Cardiac fibroblast (primary cell): Measurements from ENCODE around the gene HOXA4.

ENCODE experiments used
- DNase-seq, 2 donors: peaks; one replicate each; pipeline versions ENCODE4 v3.0.0 to v3.0.0-alpha.2; 2010; ENCODE audit warnings: low read depth in 2 of 2
- H3K4me3 ChIP-seq, 2 donors: replicated peaks in 1 of 2; 1 replicate in 1 of 2; 2 replicates in 1 of 2; pipeline ENCODE4 v1.5.1; 2011; ENCODE audit warnings: low read depth in 2 of 2, low read length in 2 of 2, mild to moderate bottlenecking in 2 of 2, moderate library complexity in 1 of 2
- TF ChIP-seq, protein P1 (sequence below): IDR thresholded peaks from one replicate; pipeline ENCODE4 v1.5.1; 2011; ENCODE audit warnings: low read depth, mild to moderate bottlenecking, low read length, inconsistent platforms

The HOXA4 gene

DNA sequence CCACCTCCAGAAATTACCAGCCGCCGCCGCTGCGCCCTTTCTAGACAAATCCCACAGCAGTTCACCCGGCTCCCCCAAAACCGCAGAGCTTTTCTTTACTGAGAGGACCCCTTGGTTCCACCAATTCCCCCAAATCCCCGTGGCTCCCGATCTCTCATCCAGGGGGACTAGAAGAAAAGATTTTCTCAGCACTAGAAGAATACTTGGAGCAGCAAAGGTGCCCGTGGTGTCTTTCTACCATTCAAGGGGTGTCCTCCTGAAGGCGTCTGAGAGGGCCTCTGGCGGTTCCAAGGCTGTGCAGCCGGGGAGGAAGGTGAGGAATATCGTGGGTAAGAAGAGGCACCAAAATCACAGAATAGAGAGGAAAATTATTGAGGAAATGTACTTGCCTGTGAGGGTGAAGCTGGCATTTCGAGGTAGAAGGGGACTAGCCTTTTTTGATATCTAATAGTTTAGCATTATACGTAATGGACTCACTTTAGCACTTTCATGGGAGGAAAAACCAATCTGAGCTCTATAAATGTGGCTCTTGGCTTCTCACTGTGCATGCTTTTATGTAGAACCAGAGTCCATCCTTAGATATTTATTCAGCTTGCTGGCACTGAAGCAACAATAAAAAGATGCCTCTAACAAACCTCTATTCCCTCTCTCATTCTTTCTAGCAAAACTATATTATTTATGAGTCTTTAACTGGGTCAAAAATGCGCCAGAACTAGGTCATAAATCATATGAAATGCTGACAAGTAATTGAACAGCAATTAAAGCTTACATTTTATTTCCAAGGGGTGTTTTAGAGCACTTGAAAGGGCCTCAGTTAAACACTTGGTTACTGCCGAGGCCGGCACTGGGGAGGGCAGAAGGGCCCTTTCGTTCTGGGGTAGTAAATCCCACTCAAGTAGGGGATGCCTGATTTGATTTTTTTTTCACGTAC is 14.3 kb downstream of the HOXA4 start:
- no peak for DNase-seq
- TF ChIP-seq, protein P1, sequence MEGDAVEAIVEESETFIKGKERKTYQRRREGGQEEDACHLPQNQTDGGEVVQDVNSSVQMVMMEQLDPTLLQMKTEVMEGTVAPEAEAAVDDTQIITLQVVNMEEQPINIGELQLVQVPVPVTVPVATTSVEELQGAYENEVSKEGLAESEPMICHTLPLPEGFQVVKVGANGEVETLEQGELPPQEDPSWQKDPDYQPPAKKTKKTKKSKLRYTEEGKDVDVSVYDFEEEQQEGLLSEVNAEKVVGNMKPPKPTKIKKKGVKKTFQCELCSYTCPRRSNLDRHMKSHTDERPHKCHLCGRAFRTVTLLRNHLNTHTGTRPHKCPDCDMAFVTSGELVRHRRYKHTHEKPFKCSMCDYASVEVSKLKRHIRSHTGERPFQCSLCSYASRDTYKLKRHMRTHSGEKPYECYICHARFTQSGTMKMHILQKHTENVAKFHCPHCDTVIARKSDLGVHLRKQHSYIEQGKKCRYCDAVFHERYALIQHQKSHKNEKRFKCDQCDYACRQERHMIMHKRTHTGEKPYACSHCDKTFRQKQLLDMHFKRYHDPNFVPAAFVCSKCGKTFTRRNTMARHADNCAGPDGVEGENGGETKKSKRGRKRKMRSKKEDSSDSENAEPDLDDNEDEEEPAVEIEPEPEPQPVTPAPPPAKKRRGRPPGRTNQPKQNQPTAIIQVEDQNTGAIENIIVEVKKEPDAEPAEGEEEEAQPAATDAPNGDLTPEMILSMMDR, result no peak
- no peak overlapping the region for H3K4me3 ChIP-seq

DNA sequence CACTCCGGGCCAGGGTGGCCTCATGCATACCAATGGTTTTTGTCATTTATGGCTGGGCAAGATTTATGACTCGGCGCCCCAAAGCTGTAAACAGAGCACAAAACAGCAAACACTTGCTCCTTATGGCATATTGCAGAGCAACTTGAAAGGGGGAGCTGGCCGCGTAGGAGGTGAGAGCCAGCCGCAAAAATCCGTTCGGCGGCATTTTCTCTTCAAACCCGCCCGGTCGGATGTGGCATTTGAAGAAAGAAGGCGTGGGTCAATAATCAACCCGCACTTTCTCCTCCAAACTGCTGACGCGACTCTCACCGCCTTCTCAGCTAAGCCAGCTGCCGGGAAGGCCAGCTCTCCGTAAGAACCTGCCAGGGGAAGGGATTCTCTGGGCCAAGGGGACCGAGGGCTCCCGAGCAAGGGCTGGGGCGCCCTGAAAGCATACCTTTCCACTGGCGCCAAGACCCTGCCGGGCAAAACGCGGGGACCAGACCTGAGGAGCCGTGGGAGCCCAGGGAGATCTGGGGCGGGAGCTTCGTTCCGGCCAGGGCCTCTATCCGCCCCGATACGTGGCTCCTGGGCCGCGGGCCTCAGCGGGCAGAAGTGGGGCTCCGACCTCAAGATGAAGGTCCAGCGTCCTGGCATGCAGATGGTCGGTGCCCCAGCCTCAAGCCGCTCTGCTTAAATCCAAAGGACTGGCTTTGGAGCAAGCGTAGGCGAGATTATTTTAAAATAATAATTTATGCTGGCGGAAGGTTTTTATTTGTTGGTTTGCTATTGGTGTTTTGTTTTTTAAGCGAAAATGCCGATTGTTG is 15.1 kb downstream of the HOXA4 start:
- TF ChIP-seq, protein P1, result no peak
- DNase-seq, result no peak
- H3K4me3 ChIP-seq, result peak overlapping the region in 1 of 2 donors; percentile 8

DNA sequence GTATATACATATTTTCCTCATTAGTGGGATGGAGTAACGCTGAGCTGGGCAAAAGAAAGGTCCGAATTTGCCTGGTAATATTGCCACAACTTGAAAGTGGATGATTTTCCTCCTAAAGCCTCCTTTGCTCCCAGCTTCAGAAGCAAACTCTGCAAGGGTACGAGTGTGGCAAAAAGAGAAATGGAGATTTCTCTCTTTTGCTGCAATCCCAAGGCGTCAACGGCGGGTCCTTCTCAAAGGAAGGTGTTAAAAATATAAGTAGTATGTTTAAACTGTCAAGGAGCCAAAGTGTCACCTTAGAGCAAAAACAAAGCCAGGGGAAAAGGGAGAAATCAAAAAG is 15.7 kb downstream of the HOXA4 start:
- TF ChIP-seq, protein P1, result no peak
- H3K4me3 ChIP-seq, result no peak overlapping the region

DNA sequence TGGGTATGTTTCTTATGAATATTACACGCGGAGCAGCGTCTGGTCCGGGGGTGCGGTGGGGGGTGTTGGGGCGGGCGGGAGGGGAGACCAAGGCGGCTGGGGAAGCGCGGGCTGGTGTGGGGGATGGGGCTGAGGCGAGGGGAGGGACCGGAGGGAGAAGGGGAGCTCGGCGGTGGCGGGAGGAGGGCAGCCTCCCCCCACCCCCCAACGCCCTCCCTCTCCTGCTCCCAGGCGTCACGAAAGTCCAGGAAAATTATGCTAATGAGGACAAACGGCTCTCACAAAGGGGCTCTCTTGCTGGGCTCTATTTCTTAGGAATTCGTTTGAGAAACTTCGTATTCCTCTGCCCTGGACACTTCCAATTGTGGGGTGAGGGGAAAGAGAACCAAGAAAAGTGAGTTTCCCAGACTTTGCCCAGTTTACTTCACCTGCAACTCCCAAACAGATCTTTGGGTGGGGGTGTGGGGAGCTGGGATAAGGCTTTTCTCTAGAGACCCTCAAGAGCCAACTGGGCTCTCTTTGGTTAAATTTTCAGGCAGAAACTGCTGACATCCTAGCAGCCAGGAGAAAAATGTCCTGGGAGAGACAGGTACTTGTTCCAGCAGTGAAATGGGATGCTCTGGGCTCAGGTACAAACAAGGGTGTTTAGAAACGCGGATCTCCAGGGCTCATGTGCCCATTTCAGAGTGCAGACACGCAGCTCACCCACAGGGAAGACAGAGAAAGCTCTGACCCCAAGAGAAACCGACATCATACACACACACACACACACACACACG is 16.4 kb downstream of the HOXA4 start:
- TF ChIP-seq, protein P1, result no peak
- H3K4me3 ChIP-seq, result no peak overlapping the region
- no peak for DNase-seq

More for the DNA sequence above, 15.7 kb downstream of the HOXA4 start:
- no peak for DNase-seq

DNA sequence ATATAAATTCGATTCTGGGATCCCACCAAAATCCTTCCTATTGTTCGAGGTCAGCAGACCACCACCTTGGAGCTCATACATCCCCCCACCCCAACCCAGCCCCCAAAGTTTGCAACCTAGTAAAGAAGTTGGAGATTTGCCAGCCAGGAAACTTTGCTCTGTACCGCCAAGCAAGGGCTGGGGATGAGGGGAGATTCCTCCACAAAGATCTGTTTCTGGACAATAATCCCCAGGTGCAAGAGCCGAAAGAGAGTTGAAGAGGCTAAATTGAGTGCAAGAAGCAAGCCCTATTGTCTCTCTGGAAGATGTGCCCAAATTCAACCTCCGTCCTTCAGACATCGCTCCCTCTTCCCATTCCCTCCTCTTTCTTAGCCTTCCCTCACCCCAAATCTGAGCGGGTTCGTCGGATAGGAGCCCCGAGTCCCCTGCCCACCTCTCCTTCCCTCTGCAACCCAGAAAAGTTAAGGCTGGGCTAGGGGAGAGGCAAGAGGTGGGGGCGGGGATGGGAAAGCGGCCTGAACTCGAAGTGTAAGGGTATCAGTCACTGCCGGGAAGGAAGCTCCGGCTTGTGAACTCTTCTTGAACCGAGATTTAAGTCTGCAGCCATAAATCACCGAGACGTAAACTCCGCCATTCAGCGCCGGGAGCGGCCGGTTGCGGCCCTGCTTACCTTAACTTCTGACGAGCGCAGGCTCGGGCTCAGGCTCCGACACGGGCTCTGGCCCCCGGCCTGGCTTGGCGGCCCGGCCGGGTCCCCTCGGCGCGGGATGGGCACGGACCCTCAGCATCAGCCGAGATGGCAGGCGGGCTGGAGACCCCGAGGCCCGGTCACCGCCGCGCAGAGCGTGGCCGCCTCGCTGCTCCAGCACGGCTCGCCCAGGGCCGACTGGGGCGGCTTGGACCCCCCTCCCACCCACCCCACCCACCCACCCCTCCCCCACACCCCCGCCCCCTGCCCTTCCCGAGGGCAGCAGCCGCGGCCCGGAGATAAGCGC is 17.3 kb downstream of the HOXA4 start:
- peak in 1 of 2 donors; percentile 53 for DNase-seq
- peak overlapping the region; percentile 15 to 38 for H3K4me3 ChIP-seq
- TF ChIP-seq, protein P1, result no peak

DNA sequence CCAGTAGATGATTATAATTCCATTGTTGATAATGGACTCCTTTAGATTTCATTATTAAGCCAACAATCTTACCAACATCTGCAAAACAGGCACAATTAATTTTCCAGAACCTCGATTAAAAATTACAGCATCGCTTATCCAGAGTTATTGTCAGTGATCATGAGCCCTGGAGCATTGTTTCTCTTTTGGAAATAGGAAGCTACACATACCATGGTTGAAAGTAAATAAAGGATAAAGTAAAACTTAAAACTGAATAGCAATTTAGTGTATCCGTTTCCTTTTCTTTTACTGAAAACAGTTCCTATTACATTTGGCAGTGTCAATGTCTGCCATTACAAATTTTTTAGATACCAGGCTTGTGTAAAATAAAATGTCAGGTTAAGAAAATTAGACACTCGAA is 18.2 kb downstream of the HOXA4 start:
- no peak overlapping the region for H3K4me3 ChIP-seq
- TF ChIP-seq, protein P1, result no peak
- no peak for DNase-seq
